ENCODE results near the gene MUC13. TPM values are rescaled to one million over a fixed set of nuclear protein-coding genes. Genes with fewer than 3 reads are reported as not detected.

Gene MUC13
- total RNA-seq, 1 experiment from 2014 or later: 0.22 TPM

DNA sequence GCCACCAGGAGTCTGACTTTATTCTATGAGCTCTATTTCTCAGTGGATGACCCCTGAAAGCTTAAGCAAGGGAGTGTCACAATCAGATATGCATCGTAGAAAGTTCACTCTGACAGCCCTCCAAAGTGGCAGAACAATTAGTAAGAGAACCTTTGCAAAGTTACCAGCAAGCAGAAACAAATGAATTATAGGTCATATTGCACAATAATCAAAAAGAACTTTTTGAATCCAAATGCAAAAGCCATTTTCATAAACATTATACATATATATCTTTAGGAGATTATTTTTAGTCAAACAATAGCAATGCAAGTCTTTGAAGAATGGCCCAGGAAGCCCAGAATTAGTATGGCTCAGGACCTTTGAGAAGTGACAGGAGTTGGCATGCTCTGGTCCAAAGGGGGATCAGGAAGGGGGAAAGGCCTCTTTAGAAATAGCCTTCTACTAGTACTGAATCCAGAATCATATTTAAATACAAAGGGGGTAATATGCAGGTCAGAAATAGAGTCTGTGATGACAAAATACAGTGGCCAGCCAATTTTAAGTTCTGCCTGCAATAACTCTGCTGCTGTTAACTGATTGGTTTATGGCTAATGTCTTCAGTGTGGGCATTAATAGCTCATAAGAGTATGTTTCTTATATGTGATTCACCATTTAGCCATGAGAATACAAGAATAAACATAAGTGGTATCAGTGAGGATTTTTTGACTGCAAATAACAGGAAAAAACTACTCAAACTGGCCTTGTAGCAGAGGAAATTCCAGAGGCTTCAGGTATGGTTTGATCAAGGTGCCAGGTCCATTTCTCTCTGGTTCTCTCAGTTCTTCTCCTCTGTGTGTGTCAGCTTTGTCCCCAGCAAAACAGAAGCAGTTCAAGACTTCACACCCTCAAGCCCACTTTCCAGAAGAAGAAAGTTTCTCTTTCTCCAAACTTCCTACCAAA, 30.4 kb downstream of the MUC13 start:
- Mint-ChIP-seq H3K36me3 (no peaks in the 10 kb centered on the region), H3K4me3 (no peak overlapping the region), H3K27ac (no peak overlapping the region), H3K27me3 (ENCODE audit: low read depth) (peaks cover 3% of the 10 kb centered on the region; the same call in 1 of the 2 replicates), H3K9me3 (no peaks in the 10 kb centered on the region; the same call in 1 of the 2 replicates), H3K4me1 (peaks cover 24% of the 10 kb centered on the region)
- no peak for TF ChIP-seq CREM (CRISPR knock-in tag; IDR thresholded peaks at IDR 0.05)
- no peak for TF ChIP-seq NFE2L1 (CRISPR knock-in tag; IDR thresholded peaks at IDR 0.05)
- TF ChIP-seq FOXK1 (CRISPR knock-in tag; IDR thresholded peaks at IDR 0.05): no peak
- no peak for TF ChIP-seq GRHL2 (CRISPR knock-in tag; IDR thresholded peaks at IDR 0.05; ENCODE audit: insufficient replicate concordance, severe bottlenecking)
- no peak for TF ChIP-seq KAT7 (CRISPR knock-in tag; IDR thresholded peaks at IDR 0.05; ENCODE audit: borderline replicate concordance)
- POLR2A ChIA-PET: no interaction called here
- no peak for ATAC-seq
- CTCF ChIA-PET: interaction anchor here (0.5 to 1.7 kb wide), 3 partner anchors 117 to 691 kb away, joined by 4 to 7 read pairs (median 4); partner anchors contain the start of gene OSBPL11
- DNase-seq (ENCODE audit: low spot score): no peak

DNA sequence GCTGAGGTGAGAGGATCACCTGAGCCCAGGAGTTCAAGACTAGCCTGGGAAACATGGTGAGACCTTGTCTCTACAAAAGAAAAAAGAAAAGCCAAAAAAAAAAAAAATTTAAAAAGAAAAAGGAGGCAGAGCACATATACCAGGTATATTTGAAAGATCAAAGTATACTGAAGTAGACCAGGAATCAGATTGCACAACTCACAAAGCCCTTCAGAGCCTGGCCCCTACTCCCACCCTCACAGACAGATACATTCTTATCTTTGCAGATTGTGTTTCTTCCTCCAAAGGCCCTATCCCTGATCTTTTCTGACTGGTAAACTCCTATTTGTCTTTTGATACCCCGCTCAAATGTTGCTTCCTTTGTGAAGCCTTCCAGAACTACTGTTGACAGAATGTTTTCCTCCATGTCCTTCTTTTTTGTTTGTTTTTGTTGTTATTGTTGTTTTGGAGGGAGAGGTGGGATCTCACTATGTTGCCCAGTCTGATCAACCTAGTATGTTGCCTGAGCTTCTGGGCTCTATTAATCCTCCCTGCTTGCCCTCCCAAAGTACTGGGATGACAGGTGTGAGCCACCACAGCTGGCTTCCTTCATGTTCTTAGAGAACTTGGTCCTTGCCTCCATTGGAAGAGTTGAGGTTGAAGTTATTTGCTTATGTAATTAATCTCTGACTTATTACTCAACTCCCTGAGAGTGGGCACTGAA, 37.6 kb downstream of the MUC13 start:
- H3K9me3 Mint-ChIP-seq: no peaks in the 10 kb centered on the region
- no peak overlapping the region for H3K27ac Mint-ChIP-seq
- ATAC-seq (no peak), DNase-seq (ENCODE audit: low spot score) (no peak)
- peak; percentile 93 for TF ChIP-seq ZNF121 (CRISPR knock-in tag; IDR thresholded peaks at IDR 0.05)
- TF ChIP-seq ZNF671 (CRISPR knock-in tag; IDR thresholded peaks at IDR 0.05): no peak
- no peak for TF ChIP-seq NR1H2 (CRISPR knock-in tag; IDR thresholded peaks at IDR 0.05)
- H3K4me3 Mint-ChIP-seq: no peak overlapping the region
- ChIA-PET CTCF (interaction anchor here (0.7 to 4.3 kb wide), 2 partner anchors 136 to 442 kb away, joined by 3 to 14 read pairs; no protein-coding TSS in a partner anchor), POLR2A (no interaction called here)
- H3K36me3 Mint-ChIP-seq: no peaks in the 10 kb centered on the region
- H3K27me3 Mint-ChIP-seq (ENCODE audit: low read depth): no peaks in the 10 kb centered on the region
- peaks cover 19% of the 10 kb centered on the region for H3K4me1 Mint-ChIP-seq

DNA sequence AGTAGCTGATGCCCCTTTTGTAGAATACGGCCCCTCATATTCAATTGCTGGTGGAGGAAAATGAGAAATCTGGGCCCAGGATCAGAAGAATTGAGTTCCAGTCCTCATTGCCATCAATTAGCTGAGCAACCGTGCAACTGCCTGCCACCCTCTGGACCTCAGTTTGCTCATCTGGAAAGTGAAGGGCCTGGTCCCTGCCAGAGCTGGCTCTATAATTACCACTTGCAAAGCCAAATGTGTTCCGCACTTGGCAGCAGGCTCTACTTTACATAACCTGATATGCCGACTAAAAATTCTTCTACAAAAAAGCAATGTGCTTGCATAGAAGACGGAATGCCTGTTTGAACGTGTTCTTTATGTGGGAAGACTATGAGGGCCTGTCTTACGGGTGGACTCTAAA, 38.8 kb downstream of the MUC13 start:
- Mint-ChIP-seq H3K27me3 (ENCODE audit: low read depth) (no peaks in the 10 kb centered on the region), H3K27ac (no peak overlapping the region), H3K36me3 (no peaks in the 10 kb centered on the region), H3K4me1 (peaks cover 21% of the 10 kb centered on the region), H3K4me3 (no peak overlapping the region), H3K9me3 (no peaks in the 10 kb centered on the region)
- ATAC-seq (no peak), DNase-seq (ENCODE audit: low spot score) (no peak)
- CTCF ChIA-PET: interaction anchor here (4.3 kb wide), 1 partner anchor 135 kb away, joined by 14 read pairs; no protein-coding TSS in a partner anchor
- TF ChIP-seq, protein P1, sequence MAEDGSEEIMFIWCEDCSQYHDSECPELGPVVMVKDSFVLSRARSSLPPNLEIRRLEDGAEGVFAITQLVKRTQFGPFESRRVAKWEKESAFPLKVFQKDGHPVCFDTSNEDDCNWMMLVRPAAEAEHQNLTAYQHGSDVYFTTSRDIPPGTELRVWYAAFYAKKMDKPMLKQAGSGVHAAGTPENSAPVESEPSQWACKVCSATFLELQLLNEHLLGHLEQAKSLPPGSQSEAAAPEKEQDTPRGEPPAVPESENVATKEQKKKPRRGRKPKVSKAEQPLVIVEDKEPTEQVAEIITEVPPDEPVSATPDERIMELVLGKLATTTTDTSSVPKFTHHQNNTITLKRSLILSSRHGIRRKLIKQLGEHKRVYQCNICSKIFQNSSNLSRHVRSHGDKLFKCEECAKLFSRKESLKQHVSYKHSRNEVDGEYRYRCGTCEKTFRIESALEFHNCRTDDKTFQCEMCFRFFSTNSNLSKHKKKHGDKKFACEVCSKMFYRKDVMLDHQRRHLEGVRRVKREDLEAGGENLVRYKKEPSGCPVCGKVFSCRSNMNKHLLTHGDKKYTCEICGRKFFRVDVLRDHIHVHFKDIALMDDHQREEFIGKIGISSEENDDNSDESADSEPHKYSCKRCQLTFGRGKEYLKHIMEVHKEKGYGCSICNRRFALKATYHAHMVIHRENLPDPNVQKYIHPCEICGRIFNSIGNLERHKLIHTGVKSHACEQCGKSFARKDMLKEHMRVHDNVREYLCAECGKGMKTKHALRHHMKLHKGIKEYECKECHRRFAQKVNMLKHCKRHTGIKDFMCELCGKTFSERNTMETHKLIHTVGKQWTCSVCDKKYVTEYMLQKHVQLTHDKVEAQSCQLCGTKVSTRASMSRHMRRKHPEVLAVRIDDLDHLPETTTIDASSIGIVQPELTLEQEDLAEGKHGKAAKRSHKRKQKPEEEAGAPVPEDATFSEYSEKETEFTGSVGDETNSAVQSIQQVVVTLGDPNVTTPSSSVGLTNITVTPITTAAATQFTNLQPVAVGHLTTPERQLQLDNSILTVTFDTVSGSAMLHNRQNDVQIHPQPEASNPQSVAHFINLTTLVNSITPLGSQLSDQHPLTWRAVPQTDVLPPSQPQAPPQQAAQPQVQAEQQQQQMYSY (CRISPR knock-in tag; IDR thresholded peaks at IDR 0.05): no peak
- no peak for TF ChIP-seq SOX15 (CRISPR knock-in tag; IDR thresholded peaks at IDR 0.05)
- no peak for TF ChIP-seq IRF2 (CRISPR knock-in tag; IDR thresholded peaks at IDR 0.05; ENCODE audit: borderline replicate concordance, low read depth)
- no peak for TF ChIP-seq ESRRA (CRISPR knock-in tag; IDR thresholded peaks at IDR 0.05; ENCODE audit: borderline replicate concordance)
- no peak for TF ChIP-seq ZNF423 (CRISPR knock-in tag; IDR thresholded peaks at IDR 0.05)
- TF ChIP-seq ELF4 (CRISPR knock-in tag; IDR thresholded peaks at IDR 0.05; ENCODE audit: low read depth): no peak
- POLR2A ChIA-PET: no interaction called here

DNA sequence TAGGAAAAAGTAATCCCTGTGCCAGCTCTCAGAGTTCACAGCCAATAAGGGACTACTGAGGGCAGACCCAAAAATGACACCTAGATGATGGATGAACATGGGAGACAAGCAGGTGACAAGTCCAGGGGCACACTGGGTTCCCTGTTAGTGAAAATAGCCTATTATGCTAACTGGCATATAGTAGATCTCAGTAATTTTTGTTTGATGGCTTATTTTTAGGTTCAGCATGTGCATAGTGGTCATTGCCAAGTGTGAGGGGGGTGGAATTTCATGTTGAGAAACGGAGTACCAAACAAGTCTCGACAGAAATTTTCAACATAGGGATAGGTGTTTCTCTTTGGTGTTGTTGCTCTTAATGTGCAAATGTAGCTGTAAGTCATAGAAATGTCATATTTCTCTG, 41.0 kb downstream of the MUC13 start:
- Mint-ChIP-seq H3K36me3 (no peaks in the 10 kb centered on the region), H3K27ac (no peak overlapping the region; the same call in 1 of the 2 replicates), H3K4me3 (no peak overlapping the region), H3K9me3 (no peaks in the 10 kb centered on the region), H3K27me3 (ENCODE audit: low read depth) (no peaks in the 10 kb centered on the region), H3K4me1 (peaks cover 34% of the 10 kb centered on the region)
- no peak for ATAC-seq
- no peak for DNase-seq (ENCODE audit: low spot score)
- no peak for TF ChIP-seq ZNF416 (CRISPR knock-in tag; IDR thresholded peaks at IDR 0.05)
- TF ChIP-seq RELA (CRISPR knock-in tag; IDR thresholded peaks at IDR 0.05; ENCODE audit: borderline replicate concordance): no peak
- POLR2A ChIA-PET: no interaction called here
- CTCF ChIA-PET: interaction anchor here (1.5 kb wide), 1 partner anchor 106 kb away, joined by 3 read pairs; no protein-coding TSS in a partner anchor

All from WTC11 (cell line).